ENCODE results near the gene AQP4.

The AQP4 gene

DNA sequence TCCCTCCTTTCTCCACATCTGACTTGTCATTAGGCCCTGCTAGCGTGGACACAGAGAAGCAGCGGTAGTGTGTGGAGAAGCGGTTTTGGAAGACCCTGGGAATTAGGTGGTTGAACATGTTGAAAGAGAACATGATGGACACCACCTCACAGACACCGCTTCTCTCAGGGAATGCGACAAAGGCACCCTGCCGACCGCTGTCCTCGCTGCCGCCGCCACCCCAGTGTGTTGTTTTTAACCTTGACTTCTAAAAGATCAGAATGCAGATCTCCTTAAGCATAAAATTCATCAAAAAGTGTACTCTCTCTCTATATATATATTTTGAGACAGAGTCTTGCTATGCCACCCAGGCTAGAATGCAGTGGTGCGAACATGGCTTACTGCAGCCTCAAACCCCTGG is 33.2 kb downstream of the AQP4 start:
- DNase-seq, result no peak

GRCh38 chr18:26827581-26827980 is 37.9 kb downstream of the AQP4 start:
- DNase-seq, result no peak

GRCh38 chr18:26826656-26827235 is 38.8 kb downstream of the AQP4 start:
- DNase-seq, result no peak

- no peak for DNase-seq
Measured at GRCh38 chr18:26821181-26821580, 44.3 kb downstream of the AQP4 start.

DNA sequence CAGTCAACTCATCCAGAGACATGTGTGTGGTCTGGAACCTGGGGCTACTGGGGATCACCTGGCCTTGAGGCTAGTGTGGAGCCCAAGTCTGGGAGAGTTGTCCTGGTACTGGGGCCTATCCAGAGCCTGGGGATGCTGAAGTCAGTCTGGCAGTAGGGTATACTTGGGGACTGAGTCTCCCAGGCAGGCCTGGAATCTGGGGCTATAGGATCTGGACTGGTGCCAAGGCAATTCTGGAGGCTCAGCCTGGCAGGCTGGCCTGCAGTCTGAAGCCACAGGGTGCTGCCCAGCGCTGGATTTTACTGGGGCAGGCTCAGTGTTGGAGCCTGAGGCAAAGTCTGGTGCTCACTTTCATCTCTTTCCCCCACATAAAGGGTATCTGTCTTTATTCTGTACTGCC is 46.5 kb downstream of the AQP4 start:
- DNase-seq, result no peak

DNA sequence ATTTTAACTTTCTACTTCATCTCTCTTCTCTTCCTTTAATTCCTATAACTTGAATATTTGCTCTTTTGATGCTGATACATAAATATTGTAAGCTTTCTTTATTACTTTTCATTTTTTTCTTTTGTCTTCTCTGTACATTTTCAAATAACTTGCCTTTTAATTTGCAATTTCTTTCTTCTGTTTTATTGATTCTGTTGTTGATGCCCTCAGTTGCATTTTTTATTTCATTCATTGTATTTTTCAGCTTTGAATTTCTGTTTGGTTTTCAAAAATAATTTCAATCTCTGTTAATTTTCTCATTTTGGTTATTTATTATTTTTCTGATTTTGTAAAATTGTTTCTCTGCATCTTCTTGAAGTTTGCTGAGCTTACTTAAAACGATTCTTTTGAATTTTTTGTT is 47.0 kb downstream of the AQP4 start:
- no peak for DNase-seq

- no peak for DNase-seq
Measured at GRCh38 chr18:26813043-26813442, 52.5 kb downstream of the AQP4 start.

DNA sequence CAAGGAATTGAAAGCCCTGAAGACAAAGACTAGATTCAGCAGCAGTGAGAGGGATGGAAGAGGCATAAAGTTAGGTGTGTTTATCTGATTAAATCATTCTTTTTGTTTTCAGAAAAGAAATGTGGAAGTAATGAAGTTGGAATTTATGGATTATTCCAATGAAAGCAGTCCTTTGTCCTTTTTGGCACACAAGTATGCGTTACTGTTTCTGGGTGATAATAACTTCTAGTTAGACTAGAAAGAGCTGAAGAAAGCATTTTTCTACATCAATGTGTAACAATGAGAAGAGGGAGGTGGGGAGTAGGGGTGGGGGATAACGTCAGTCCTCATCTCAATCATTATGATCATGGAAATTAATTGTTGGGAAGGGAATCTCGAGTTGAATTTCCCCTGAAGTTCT is 53.0 kb downstream of the AQP4 start:
- DNase-seq, result no peak

DNA sequence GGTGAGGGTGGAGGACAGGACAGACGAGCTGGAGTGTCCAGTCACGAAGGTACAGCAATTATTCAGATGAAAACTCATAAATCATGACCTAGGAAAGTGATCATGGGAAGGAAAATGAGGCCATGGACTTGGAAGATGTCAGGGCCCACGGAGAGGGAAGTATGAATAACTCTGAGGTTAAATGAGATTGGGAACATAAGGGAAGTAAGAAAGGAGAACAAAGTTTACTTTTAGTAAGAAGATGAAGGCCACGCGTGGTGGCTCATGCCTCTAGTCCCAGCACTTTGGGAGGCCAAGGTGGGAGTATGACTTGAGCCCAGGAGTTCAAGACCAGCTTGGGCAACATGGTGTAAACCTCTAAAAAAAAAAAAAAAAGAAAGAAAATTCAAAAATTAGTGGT is 56.2 kb downstream of the AQP4 start:
- no peak for DNase-seq

- no peak for DNase-seq
Measured at GRCh38 chr18:26806224-26806623, 59.3 kb downstream of the AQP4 start.

GRCh38 chr18:26804519-26804918 is 61.0 kb downstream of the AQP4 start:
- no peak for DNase-seq

DNA sequence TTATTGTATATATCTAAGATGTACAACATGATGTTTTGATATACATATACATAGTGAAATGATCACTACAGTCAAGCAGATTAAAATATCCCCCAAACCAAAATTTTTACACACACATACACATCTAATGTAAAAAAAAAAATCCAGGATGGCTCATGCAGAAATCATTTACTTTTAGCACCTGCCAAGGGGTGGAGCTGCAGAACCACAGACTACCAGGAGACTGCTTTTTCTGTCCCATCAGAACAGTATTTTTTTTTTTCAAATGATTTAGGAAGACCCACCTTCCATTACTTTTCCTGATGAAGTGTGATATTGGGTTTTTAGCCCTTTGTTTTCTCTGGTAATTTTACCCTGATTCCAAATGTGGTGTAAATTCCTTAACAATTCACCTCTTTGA is 61.9 kb downstream of the AQP4 start:
- no peak for DNase-seq

GRCh38 chr18:26802330-26803200 is 62.9 kb downstream of the AQP4 start:
- DNase-seq, result no peak

All from NCI-H1436 (cell line).